HepG2 (cell line): Measurements from ENCODE around the gene TLCD3B.

ENCODE experiments used
- CREB1 ChIP-seq, 2 experiments: fragments of 450-650 bp in 1 of 2; IDR thresholded peaks; 2 replicates each; pipeline ENCODE4 v1.6.1; 2016 to 2017; ENCODE audit warnings: control low read depth in 1 of 2, mild to moderate bottlenecking in 1 of 2, missing compliant biosample characterization in 1 of 2, missing genetic modification characterization in 1 of 2
- KDM5A ChIP-seq: fragments of 200-600 bp; sonication (generic); IDR thresholded peaks from 2 replicates; pipeline ENCODE4 v1.7.0; 2018; ENCODE audit warnings: antibody characterized with exemption, mild to moderate bottlenecking, low read length, borderline replicate concordance
- MEIS1 ChIP-seq: sonication (generic); formaldehyde crosslinking; IDR thresholded peaks from 2 replicates; pipeline ENCODE4 v1.9.0; 2021; ENCODE audit warnings: mild to moderate bottlenecking, missing genetic modification reagents, moderate library complexity, borderline replicate concordance
- POLR2A ChIP-seq, 2 experiments: IDR thresholded peaks; 2 replicates each; pipeline ENCODE4 v1.6.1; 2011; ENCODE audit warnings: low read depth in 2 of 2, low read length in 2 of 2, mild to moderate bottlenecking in 1 of 2, moderate library complexity in 1 of 2; ENCODE audit not compliant: insufficient read depth in 1 of 2
- SNAI1 ChIP-seq: sonication (generic); formaldehyde crosslinking; IDR thresholded peaks from 2 replicates; pipeline ENCODE4 v1.5.0; 2020; ENCODE audit warnings: mild to moderate bottlenecking, missing genetic modification reagents, borderline replicate concordance
- UBTF ChIP-seq: sonication (generic); formaldehyde crosslinking; IDR thresholded peaks from 2 replicates; pipeline ENCODE4 v1.4.0; 2020; ENCODE audit warnings: mild to moderate bottlenecking, missing genetic modification reagents
- ZNF274 ChIP-seq: sonication (generic); formaldehyde crosslinking; IDR thresholded peaks from 2 replicates; pipeline ENCODE4 v1.5.1; 2020; ENCODE audit warnings: mild to moderate bottlenecking, missing genetic modification reagents
- TF ChIP-seq, protein P1 (sequence below), 2 experiments: IDR thresholded peaks; 2 replicates each; pipeline ENCODE4 v1.6.1; 2011 to 2012; ENCODE audit warnings: low read length in 2 of 2, borderline replicate concordance in 1 of 2, low read depth in 1 of 2, mild to moderate bottlenecking in 1 of 2, moderate library complexity in 1 of 2
- TF ChIP-seq, protein P2 (sequence below): sonication (generic); formaldehyde crosslinking; conservative IDR thresholded peaks from 2 replicates; pipeline ENCODE4 v1.5.0; 2020; ENCODE audit warnings: missing genetic modification reagents
- TF ChIP-seq, protein P3 (sequence below): sonication (generic); formaldehyde crosslinking; IDR thresholded peaks from 2 replicates; pipeline ENCODE4 v1.4.0; 2020; ENCODE audit warnings: low read depth, mild to moderate bottlenecking, missing genetic modification reagents

DNA sequence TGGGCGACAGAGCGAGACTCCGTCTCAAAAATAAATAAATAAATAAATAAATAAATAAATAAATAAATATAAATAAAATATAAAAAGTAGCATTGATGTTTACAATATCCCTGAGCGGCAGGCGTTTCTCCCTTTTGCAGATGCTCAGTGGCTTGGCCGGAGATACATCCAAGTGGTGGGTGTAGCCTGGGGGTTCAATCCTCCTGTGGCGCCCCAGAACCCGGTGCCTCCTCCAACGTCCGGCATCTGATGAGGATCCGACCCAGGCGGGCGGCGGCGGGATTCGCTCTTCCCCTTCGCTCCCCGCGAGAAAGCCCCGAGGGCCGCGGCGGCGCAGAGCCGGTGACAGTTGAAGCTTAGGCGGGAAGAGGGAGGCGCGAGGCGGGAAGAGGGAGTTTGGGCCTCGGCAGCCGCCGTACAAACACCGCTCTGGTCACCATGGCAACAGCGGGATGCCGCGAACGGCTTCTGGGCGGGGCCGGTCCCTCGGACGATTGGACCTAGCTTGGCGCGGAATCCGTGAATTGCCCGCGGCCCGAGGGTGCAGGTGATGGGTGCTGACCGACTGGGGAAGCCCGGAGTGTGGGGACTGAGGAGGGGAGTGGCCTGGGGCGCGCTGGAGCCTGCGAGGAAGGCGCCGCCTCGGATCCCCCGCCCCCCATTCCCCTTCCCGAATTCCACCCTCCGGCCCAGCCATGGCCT, 21.8 kb upstream of the TLCD3B start:
- TF ChIP-seq MEIS1 (CRISPR knock-in tag) (peak; percentile 92), UBTF (CRISPR knock-in tag) (peak; percentile 84), ZNF274 (CRISPR knock-in tag) (peak; percentile 98), CREB1 (IDR thresholded peaks at IDR 0.05) (no peak), CREB1 (CRISPR knock-in tag; IDR thresholded peaks at IDR 0.05) (no peak), SNAI1 (CRISPR knock-in tag) (peak; percentile 52), KDM5A (no peak), POLR2A (IDR thresholded peaks at IDR 0.05; ENCODE audit: insufficient read depth in 1 of 2, low read depth in 2 of 2, low read length in 2 of 2) (no peak)
- TF ChIP-seq, protein P1, sequence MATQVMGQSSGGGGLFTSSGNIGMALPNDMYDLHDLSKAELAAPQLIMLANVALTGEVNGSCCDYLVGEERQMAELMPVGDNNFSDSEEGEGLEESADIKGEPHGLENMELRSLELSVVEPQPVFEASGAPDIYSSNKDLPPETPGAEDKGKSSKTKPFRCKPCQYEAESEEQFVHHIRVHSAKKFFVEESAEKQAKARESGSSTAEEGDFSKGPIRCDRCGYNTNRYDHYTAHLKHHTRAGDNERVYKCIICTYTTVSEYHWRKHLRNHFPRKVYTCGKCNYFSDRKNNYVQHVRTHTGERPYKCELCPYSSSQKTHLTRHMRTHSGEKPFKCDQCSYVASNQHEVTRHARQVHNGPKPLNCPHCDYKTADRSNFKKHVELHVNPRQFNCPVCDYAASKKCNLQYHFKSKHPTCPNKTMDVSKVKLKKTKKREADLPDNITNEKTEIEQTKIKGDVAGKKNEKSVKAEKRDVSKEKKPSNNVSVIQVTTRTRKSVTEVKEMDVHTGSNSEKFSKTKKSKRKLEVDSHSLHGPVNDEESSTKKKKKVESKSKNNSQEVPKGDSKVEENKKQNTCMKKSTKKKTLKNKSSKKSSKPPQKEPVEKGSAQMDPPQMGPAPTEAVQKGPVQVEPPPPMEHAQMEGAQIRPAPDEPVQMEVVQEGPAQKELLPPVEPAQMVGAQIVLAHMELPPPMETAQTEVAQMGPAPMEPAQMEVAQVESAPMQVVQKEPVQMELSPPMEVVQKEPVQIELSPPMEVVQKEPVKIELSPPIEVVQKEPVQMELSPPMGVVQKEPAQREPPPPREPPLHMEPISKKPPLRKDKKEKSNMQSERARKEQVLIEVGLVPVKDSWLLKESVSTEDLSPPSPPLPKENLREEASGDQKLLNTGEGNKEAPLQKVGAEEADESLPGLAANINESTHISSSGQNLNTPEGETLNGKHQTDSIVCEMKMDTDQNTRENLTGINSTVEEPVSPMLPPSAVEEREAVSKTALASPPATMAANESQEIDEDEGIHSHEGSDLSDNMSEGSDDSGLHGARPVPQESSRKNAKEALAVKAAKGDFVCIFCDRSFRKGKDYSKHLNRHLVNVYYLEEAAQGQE (IDR thresholded peaks at IDR 0.05; ENCODE audit: borderline replicate concordance in 1 of 2, low read depth in 1 of 2, low read length in 2 of 2): peak in 1 of 2 experiments; percentile 58; a peak in 1 of 4 replicates
- TF ChIP-seq, protein P2, sequence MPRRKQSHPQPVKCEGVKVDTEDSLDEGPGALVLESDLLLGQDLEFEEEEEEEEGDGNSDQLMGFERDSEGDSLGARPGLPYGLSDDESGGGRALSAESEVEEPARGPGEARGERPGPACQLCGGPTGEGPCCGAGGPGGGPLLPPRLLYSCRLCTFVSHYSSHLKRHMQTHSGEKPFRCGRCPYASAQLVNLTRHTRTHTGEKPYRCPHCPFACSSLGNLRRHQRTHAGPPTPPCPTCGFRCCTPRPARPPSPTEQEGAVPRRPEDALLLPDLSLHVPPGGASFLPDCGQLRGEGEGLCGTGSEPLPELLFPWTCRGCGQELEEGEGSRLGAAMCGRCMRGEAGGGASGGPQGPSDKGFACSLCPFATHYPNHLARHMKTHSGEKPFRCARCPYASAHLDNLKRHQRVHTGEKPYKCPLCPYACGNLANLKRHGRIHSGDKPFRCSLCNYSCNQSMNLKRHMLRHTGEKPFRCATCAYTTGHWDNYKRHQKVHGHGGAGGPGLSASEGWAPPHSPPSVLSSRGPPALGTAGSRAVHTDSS (CRISPR knock-in tag): no peak
- TF ChIP-seq, protein P3, sequence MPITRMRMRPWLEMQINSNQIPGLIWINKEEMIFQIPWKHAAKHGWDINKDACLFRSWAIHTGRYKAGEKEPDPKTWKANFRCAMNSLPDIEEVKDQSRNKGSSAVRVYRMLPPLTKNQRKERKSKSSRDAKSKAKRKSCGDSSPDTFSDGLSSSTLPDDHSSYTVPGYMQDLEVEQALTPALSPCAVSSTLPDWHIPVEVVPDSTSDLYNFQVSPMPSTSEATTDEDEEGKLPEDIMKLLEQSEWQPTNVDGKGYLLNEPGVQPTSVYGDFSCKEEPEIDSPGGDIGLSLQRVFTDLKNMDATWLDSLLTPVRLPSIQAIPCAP (CRISPR knock-in tag): 0 out of 2 replicates have a peak, but pooled peaks have one; percentile 60
